ENCODE measurements around the gene CBLN1.
"Not testable (repeated sequence)": the region's sequence is repeated elsewhere in the genome, so short reads cannot be mapped to it uniquely, and the experiment has no call there.

CBLN1 gene

GRCh38 chr16:49277386-49277742 lies 4.3 kb downstream of the CBLN1 start:
- no peak for DNase-seq

- no peak for DNase-seq
Measured at GRCh38 chr16:49276646-49277385, 4.8 kb downstream of the CBLN1 start.

- DNase-seq: no peak
Measured at GRCh38 chr16:49275870-49276269, 5.8 kb downstream of the CBLN1 start.

GRCh38 chr16:49275050-49275730 lies 6.4 kb downstream of the CBLN1 start:
- DNase-seq: no peak

GRCh38 chr16:49274591-49274990 lies 7.0 kb downstream of the CBLN1 start:
- no peak for DNase-seq

GRCh38 chr16:49273771-49274170 lies 7.9 kb downstream of the CBLN1 start:
- DNase-seq: no peak

- DNase-seq: no peak
Measured at GRCh38 chr16:49271363-49271762, 10.3 kb downstream of the CBLN1 start.

- DNase-seq: no peak
Measured at GRCh38 chr16:49269201-49269600, 12.4 kb downstream of the CBLN1 start.

- no peak for DNase-seq
Measured at GRCh38 chr16:49268667-49269066, 13.0 kb downstream of the CBLN1 start.

- DNase-seq: no peak
Measured at GRCh38 chr16:49262501-49262900, 19.1 kb downstream of the CBLN1 start.

GRCh38 chr16:49261930-49262329 lies 19.7 kb downstream of the CBLN1 start:
- no peak for DNase-seq

- DNase-seq: no peak
Measured at GRCh38 chr16:49260956-49261530, 20.6 kb downstream of the CBLN1 start.

GRCh38 chr16:49260253-49260652 lies 21.4 kb downstream of the CBLN1 start:
- no peak for DNase-seq

- no peak for DNase-seq
Measured at GRCh38 chr16:49259330-49259729, 22.3 kb downstream of the CBLN1 start.

GRCh38 chr16:49250689-49251088 lies 30.9 kb downstream of the CBLN1 start:
- no peak for DNase-seq

- DNase-seq: no peak
Measured at GRCh38 chr16:49248227-49248626, 33.4 kb downstream of the CBLN1 start.

- no peak for DNase-seq
Measured at GRCh38 chr16:49236216-49236615, 45.4 kb downstream of the CBLN1 start.

GRCh38 chr16:49228335-49228734 lies 53.3 kb downstream of the CBLN1 start:
- DNase-seq: not testable (repeated sequence)
